ENCODE data around the gene PARP12. TPM values are rescaled to one million over a fixed set of nuclear protein-coding genes. Genes with fewer than 3 reads are reported as not detected.
A peak's percentile ranks its signal among the peaks of the same experiment; 100 is the strongest.

The PARP12 gene
- total and polyA plus RNA-seq, 9 of the 15 experiments (the other 6 are each of a cell fraction or from before 2014, with no cell fraction given) = 4.6 to 40.4 (median 23.5) TPM

DNA sequence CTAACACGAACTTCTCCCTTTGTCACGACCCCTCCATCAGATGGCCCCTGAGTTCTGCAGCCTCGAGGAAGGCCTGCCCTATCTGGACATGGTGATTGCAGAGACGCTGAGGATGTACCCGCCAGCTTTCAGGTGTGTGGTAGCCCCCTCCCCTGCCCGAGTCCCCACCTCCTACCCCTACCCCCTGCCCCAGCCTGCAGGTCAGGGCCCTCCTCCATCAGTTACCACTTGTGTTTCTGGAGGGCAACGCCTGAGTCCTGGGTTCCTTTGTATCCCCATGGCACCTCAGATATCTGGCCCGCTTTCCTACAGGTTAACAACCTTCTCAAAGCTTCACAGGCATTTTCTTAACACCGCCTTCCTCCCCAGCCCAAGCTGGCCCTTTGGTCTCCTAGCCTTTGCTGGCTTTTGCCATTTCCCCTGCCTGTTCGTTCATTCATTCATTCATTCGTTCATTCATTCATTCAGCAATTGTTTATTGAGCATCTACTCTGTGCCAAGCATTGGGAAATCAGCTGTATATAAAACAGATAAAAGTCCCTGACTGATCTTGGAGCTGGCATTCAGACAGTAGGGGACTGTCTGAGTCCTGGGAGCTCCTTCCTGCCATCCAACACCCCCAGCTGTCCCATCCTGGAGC lies 55.6 kb downstream of the PARP12 start:
- Histone ChIP-seq H4K20me1 (replicated peaks; ENCODE audit: control insufficient read depth, insufficient read depth, low read length) (0 out of 2 replicates have a peak, but pooled peaks cover 5% of the 10 kb centered on the region), H3K4me1 (replicated peaks in 1 of 2; ENCODE audit: control insufficient read depth in 2 of 2, insufficient read depth in 2 of 2, low read length in 2 of 2) (peaks cover 10 to 11% of the 10 kb centered on the region in 2 experiments; a peak in 4 of 5 replicates), H3K4me2 (ENCODE audit: insufficient read depth, low read length) (no peak overlapping the region), H3K27me3 (ENCODE audit: control insufficient read depth in 2 of 2, insufficient read depth in 2 of 2, low read length in 2 of 2) (peaks cover 11 to 26% of the 10 kb centered on the region in 2 experiments; a peak in 4 of 5 replicates), H3K9me3 (replicated peaks; ENCODE audit: control insufficient read depth, insufficient read depth, low read depth, low read length) (no peaks in the 10 kb centered on the region), H3K9ac (ENCODE audit: insufficient read depth in 1 of 2, low read depth in 2 of 2, low read length in 2 of 2) (no peak overlapping the region), H3K36me3 (ENCODE audit: control insufficient read depth, insufficient read depth, low read length) (no peaks in the 10 kb centered on the region), H3K27ac (ENCODE audit: extremely low read depth, low read depth, low read length) (no peak overlapping the region), H3K9me1 (ENCODE audit: control insufficient read depth, insufficient read depth, low read length) (no peaks in the 10 kb centered on the region), H2AFZ (ENCODE audit: low read depth, low read length) (no peak overlapping the region), H3K79me2 (ENCODE audit: control insufficient read depth, insufficient read depth, low read length) (no peaks in the 10 kb centered on the region), H3K4me3 (no peak overlapping the region)
- DNase-seq (ENCODE audit: extremely low read depth in 1 of 4, low spot score in 3 of 4) = no peak
- ChIA-PET CTCF (ENCODE audit: low intra/inter-chr PET ratio) (interaction anchor here (1.0 to 2.0 kb wide), 2 partner anchors 388 to 405 kb away, joined by 3 to 7 read pairs; no protein-coding TSS in a partner anchor), POLR2A (interaction anchor here (0.6 kb wide), 1 partner anchor 338 kb away, joined by 3 read pairs; no protein-coding TSS in a partner anchor)
- in situ Hi-C loops (cut with MboI) = no loop called here
- BruUV-seq (replicated peaks) = no TSS peak
- intact Hi-C loops (cut with micrococcal nuclease) = loop anchor here (5.0 kb wide), 1 partner anchor 645 kb away; no protein-coding TSS in a partner anchor
- no peak for ATAC-seq
- 34% methylated on average over 11 of the region's 11 CpGs for WGBS (ENCODE audit: insufficient coverage, low coverage, missing lambda C conversion rate)
- FAIRE-seq = no peak
- TF ChIP-seq POLR3A (IDR thresholded peaks at IDR 0.05; ENCODE audit: borderline replicate concordance, extremely low read depth, insufficient read depth, insufficient read length) (no peak), ZNF717 (CRISPR knock-in tag; IDR thresholded peaks at IDR 0.05) (no peak), BCOR (IDR thresholded peaks at IDR 0.05) (peak; percentile 45; the same call in 1 of the 2 replicates), ZNF830 (CRISPR knock-in tag; IDR thresholded peaks at IDR 0.05) (no peak), SMAD4 (CRISPR knock-in tag; conservative IDR thresholded peaks at IDR 0.05) (no peak), CAMTA2 (CRISPR knock-in tag; conservative IDR thresholded peaks at IDR 0.05) (no peak), SREBF2 (CRISPR knock-in tag; IDR thresholded peaks at IDR 0.05) (no peak), ZBTB1 (CRISPR knock-in tag; IDR thresholded peaks at IDR 0.05; ENCODE audit: borderline replicate concordance, low read depth) (no peak), ZNF24 (IDR thresholded peaks at IDR 0.05) (peak; percentile 98), ZNF41 (CRISPR knock-in tag; conservative IDR thresholded peaks at IDR 0.05) (no peak)
- TF ChIP-seq, protein P1, sequence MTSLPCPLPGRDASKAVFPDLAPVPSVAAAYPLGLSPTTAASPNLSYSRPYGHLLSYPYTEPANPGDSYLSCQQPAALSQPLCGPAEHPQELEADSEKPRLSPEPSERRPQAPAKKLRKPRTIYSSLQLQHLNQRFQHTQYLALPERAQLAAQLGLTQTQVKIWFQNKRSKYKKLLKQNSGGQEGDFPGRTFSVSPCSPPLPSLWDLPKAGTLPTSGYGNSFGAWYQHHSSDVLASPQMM (CRISPR knock-in tag; IDR thresholded peaks at IDR 0.05) = no peak
- TF ChIP-seq, protein P2, sequence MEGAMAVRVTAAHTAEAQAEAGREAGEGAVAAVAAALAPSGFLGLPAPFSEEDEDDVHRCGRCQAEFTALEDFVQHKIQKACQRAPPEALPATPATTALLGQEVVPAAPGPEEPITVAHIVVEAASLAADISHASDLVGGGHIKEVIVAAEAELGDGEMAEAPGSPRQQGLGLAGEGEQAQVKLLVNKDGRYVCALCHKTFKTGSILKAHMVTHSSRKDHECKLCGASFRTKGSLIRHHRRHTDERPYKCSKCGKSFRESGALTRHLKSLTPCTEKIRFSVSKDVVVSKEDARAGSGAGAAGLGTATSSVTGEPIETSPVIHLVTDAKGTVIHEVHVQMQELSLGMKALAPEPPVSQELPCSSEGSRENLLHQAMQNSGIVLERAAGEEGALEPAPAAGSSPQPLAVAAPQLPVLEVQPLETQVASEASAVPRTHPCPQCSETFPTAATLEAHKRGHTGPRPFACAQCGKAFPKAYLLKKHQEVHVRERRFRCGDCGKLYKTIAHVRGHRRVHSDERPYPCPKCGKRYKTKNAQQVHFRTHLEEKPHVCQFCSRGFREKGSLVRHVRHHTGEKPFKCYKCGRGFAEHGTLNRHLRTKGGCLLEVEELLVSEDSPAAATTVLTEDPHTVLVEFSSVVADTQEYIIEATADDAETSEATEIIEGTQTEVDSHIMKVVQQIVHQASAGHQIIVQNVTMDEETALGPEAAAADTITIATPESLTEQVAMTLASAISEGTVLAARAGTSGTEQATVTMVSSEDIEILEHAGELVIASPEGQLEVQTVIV (CRISPR knock-in tag; IDR thresholded peaks at IDR 0.05; ENCODE audit: borderline replicate concordance) = no peak
- TF ChIP-seq, protein P3, sequence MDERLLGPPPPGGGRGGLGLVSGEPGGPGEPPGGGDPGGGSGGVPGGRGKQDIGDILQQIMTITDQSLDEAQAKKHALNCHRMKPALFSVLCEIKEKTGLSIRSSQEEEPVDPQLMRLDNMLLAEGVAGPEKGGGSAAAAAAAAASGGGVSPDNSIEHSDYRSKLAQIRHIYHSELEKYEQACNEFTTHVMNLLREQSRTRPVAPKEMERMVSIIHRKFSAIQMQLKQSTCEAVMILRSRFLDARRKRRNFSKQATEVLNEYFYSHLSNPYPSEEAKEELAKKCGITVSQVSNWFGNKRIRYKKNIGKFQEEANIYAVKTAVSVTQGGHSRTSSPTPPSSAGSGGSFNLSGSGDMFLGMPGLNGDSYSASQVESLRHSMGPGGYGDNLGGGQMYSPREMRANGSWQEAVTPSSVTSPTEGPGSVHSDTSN (CRISPR knock-in tag; IDR thresholded peaks at IDR 0.05; ENCODE audit: low read depth) = no peak
- TF ChIP-seq, protein P3 (tag; conservative IDR thresholded peaks at IDR 0.05; ENCODE audit: low read depth) = no peak

Measured in K562 (cell line).